Measurements from ENCODE around the gene MAP6.

The MAP6 gene

DNA sequence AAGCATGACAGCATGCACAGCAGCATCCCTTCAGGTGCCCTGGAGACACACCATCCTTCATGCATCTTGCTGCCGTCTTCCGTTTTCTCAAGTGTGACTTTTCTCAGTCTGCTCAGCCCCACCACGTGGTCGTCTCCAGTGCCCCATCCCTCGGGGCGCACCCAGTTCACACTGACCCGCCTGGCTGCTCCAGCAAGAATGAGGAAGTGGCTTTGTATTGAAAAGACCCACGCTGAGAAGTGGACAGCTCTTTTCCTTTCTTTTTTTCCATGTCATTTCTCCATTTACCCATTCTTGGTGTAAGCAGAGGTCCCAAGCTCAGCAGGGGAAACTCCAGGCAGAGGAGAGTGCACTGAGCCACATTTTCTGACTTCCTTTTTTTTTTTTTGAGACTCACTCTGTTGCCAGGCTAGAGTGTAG is 92.3 kb downstream of the MAP6 start:
- no peaks in the 10 kb centered on the region for H3K27me3 ChIP-seq (ENCODE audit: low read length)
- no peaks in the 10 kb centered on the region for H3K79me2 ChIP-seq (ENCODE audit: insufficient read depth, low read length)
- no peak overlapping the region for H3K4me2 ChIP-seq (ENCODE audit: low read depth, low read length, poor library complexity, severe bottlenecking)
- H4K20me1 ChIP-seq (ENCODE audit: low read depth, low read length) = no peaks in the 10 kb centered on the region
- no peaks in the 10 kb centered on the region for H3F3A ChIP-seq (ENCODE audit: insufficient read depth)
- no peaks in the 10 kb centered on the region for H3K9me2 ChIP-seq (replicated peaks; ENCODE audit: insufficient read depth, low read length)
- H3K9me3 ChIP-seq (ENCODE audit: insufficient read depth, low read length) = no peaks in the 10 kb centered on the region
- no peak overlapping the region for H3K9ac ChIP-seq (ENCODE audit: low read length)
- H3K36me3 ChIP-seq (ENCODE audit: low read length) = no peaks in the 10 kb centered on the region
- no peak overlapping the region for H2AFZ ChIP-seq (ENCODE audit: low read depth, low read length, severe bottlenecking)
- TF ChIP-seq EZH2phosphoT487 (conservative IDR thresholded peaks at IDR 0.05; ENCODE audit: low read length) (no peak), CTCF (IDR thresholded peaks at IDR 0.05; ENCODE audit: insufficient read depth, low read length, poor library complexity, severe bottlenecking) (no peak)
- no peak overlapping the region for H3K4me3 ChIP-seq (ENCODE audit: insufficient read depth, low read length, poor library complexity, severe bottlenecking)
- no peak overlapping the region for H3K27ac ChIP-seq (ENCODE audit: low read depth, low read length)

GRCh38 chr11:75576017-75576416 is 92.8 kb downstream of the MAP6 start:
- Histone ChIP-seq H4K20me1 (ENCODE audit: low read depth, low read length) (no peaks in the 10 kb centered on the region), H3F3A (ENCODE audit: insufficient read depth) (no peaks in the 10 kb centered on the region), H3K27me3 (ENCODE audit: low read length) (no peaks in the 10 kb centered on the region), H2AFZ (ENCODE audit: low read depth, low read length, severe bottlenecking) (no peak overlapping the region), H3K9me2 (replicated peaks; ENCODE audit: insufficient read depth, low read length) (no peaks in the 10 kb centered on the region), H3K36me3 (ENCODE audit: low read length) (no peaks in the 10 kb centered on the region), H3K4me2 (ENCODE audit: low read depth, low read length, poor library complexity, severe bottlenecking) (no peak overlapping the region), H3K9me3 (ENCODE audit: insufficient read depth, low read length) (no peaks in the 10 kb centered on the region), H3K27ac (ENCODE audit: low read depth, low read length) (no peak overlapping the region), H3K79me2 (ENCODE audit: insufficient read depth, low read length) (no peaks in the 10 kb centered on the region), H3K4me3 (ENCODE audit: insufficient read depth, low read length, poor library complexity, severe bottlenecking) (no peak overlapping the region), H3K9ac (ENCODE audit: low read length) (no peak overlapping the region)
- no peak for TF ChIP-seq CTCF (IDR thresholded peaks at IDR 0.05; ENCODE audit: insufficient read depth, low read length, poor library complexity, severe bottlenecking)
- TF ChIP-seq EZH2phosphoT487 (conservative IDR thresholded peaks at IDR 0.05; ENCODE audit: low read length) = no peak

DNA sequence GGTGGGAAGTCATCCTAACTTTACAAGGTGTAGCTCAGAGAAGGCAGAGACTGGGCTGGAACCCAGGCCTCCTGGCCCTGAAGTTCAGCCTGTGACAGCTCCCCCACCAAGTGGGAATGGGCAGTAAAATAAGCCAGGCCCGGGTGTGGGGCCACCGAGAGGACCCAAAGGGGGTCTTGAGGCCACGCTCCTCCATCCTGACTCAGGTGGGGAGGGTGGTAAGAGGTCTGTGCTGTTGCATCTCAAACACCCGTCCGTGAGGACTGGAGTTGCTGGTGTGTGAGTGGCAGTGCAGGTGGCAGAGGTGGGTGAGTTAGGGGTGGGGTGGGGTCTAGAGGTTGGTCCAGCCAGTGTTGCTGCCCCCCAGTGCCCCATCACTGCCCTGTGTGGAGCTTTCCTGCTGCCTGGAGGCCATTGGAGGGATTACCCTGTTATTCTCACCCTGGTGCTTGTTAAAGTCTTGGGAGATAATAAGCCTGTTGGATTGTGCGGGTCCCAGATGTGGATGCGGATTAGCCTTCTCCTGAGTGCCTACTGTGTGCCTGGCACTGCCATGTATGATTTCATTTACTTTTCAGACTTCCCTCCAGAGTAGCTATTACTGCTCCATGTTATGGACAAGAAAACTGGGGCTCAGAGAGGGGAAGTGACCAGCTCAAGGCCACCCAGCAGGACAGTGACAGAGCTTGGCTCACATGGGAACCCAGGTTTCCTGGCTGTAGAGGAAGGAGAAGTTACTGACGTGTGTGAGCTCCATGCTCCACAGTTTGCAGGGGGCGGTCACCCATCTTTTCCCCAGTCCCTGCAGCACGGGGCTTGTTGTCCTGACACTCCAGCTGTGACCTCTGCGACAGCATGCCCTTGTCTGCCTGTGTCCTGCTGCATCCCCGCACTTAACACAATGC is 93.9 kb downstream of the MAP6 start:
- H3F3A ChIP-seq (ENCODE audit: insufficient read depth) = no peaks in the 10 kb centered on the region
- H3K4me2 ChIP-seq (ENCODE audit: low read depth, low read length, poor library complexity, severe bottlenecking) = no peak overlapping the region
- H3K79me2 ChIP-seq (ENCODE audit: insufficient read depth, low read length) = no peaks in the 10 kb centered on the region
- H3K27me3 ChIP-seq (ENCODE audit: low read length) = no peaks in the 10 kb centered on the region
- no peak overlapping the region for H2AFZ ChIP-seq (ENCODE audit: low read depth, low read length, severe bottlenecking)
- no peak overlapping the region for H3K27ac ChIP-seq (ENCODE audit: low read depth, low read length)
- no peak overlapping the region for H3K4me3 ChIP-seq (ENCODE audit: insufficient read depth, low read length, poor library complexity, severe bottlenecking)
- H3K9ac ChIP-seq (ENCODE audit: low read length) = no peak overlapping the region
- H3K36me3 ChIP-seq (ENCODE audit: low read length) = no peaks in the 10 kb centered on the region
- H3K9me2 ChIP-seq (replicated peaks; ENCODE audit: insufficient read depth, low read length) = no peaks in the 10 kb centered on the region
- no peaks in the 10 kb centered on the region for H4K20me1 ChIP-seq (ENCODE audit: low read depth, low read length)
- TF ChIP-seq EZH2phosphoT487 (conservative IDR thresholded peaks at IDR 0.05; ENCODE audit: low read length) (no peak), CTCF (IDR thresholded peaks at IDR 0.05; ENCODE audit: insufficient read depth, low read length, poor library complexity, severe bottlenecking) (no peak)
- no peaks in the 10 kb centered on the region for H3K9me3 ChIP-seq (ENCODE audit: insufficient read depth, low read length)

Measured in SU-DHL-6 (cell line).